DND-41 (cell line): ENCODE data around the gene ONECUT1.

Experiments used
- EZH2 ChIP-seq: IDR thresholded peaks from 3 replicates; pipeline ENCODE4 v1.6.1; 2012; ENCODE audit warnings: borderline replicate concordance, low read depth, mild to moderate bottlenecking, moderate library complexity, low read length, inconsistent platforms; ENCODE audit not compliant: severe bottlenecking
- TF ChIP-seq, protein P1 (sequence below): IDR thresholded peaks from 2 replicates; pipeline ENCODE4 v1.5.1; 2012; ENCODE audit warnings: borderline replicate concordance, low read length, moderate library complexity, mild to moderate bottlenecking; ENCODE audit not compliant: poor library complexity, severe bottlenecking; ENCODE audit errors: extremely low read depth

DNA sequence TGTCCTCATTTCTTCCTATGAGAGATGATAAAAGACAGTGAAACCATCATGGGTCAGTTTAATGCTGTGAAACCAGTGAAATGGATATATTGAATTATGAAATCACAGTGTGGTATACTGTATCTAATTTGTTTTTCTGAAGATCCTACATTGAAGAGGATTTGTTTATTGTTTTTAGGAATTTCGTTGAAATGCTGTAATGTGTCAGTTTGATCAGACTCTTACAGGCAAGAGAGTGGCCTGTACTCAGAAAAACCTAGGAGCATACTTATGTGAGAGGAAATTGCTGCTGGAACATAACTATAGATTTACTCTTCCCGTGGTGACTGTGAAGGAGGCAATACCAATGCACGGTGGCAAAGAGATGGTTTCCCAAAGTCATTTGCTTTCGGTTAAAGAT is 29.1 kb upstream of the ONECUT1 start:
- TF ChIP-seq, protein P1, sequence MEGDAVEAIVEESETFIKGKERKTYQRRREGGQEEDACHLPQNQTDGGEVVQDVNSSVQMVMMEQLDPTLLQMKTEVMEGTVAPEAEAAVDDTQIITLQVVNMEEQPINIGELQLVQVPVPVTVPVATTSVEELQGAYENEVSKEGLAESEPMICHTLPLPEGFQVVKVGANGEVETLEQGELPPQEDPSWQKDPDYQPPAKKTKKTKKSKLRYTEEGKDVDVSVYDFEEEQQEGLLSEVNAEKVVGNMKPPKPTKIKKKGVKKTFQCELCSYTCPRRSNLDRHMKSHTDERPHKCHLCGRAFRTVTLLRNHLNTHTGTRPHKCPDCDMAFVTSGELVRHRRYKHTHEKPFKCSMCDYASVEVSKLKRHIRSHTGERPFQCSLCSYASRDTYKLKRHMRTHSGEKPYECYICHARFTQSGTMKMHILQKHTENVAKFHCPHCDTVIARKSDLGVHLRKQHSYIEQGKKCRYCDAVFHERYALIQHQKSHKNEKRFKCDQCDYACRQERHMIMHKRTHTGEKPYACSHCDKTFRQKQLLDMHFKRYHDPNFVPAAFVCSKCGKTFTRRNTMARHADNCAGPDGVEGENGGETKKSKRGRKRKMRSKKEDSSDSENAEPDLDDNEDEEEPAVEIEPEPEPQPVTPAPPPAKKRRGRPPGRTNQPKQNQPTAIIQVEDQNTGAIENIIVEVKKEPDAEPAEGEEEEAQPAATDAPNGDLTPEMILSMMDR, result no peak
- no peak for TF ChIP-seq EZH2
